ENCODE results near the gene PORCN.

The PORCN gene

DNA sequence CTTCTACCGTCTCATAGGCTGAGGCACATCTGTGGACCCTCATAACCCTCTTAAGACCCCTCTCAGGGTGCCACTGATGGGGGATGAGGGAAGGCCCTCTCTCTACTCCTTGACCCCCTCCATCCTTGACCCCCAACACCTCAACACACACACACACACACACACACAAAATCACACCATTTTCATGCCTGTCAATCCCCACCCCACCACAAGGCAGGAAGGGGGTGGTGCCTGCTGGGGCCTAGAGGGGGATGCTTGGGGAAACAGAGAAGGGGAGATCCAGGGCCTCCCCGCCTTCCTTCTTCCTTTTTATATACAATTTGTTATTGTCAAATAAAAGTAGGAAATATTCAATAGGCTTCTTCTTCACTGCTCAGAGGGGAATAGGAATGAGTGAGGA, 11.7 kb downstream of the PORCN start:
- no peak overlapping the region for H3K27ac ChIP-seq (ENCODE audit: low read depth, low read length, poor library complexity, severe bottlenecking)
- H3K9me3 ChIP-seq (ENCODE audit: low read length): no peaks in the 10 kb centered on the region
- H3K4me2 ChIP-seq (ENCODE audit: low read length): no peak overlapping the region
- no peaks in the 10 kb centered on the region for H3K9me2 ChIP-seq (ENCODE audit: low read depth, low read length)
- TF ChIP-seq EZH2 (IDR thresholded peaks at IDR 0.05; ENCODE audit: borderline replicate concordance, low read length): no peak
- TF ChIP-seq, protein P1, sequence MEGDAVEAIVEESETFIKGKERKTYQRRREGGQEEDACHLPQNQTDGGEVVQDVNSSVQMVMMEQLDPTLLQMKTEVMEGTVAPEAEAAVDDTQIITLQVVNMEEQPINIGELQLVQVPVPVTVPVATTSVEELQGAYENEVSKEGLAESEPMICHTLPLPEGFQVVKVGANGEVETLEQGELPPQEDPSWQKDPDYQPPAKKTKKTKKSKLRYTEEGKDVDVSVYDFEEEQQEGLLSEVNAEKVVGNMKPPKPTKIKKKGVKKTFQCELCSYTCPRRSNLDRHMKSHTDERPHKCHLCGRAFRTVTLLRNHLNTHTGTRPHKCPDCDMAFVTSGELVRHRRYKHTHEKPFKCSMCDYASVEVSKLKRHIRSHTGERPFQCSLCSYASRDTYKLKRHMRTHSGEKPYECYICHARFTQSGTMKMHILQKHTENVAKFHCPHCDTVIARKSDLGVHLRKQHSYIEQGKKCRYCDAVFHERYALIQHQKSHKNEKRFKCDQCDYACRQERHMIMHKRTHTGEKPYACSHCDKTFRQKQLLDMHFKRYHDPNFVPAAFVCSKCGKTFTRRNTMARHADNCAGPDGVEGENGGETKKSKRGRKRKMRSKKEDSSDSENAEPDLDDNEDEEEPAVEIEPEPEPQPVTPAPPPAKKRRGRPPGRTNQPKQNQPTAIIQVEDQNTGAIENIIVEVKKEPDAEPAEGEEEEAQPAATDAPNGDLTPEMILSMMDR (IDR thresholded peaks at IDR 0.05; ENCODE audit: low read length): no peak
- no peaks in the 10 kb centered on the region for H4K20me1 ChIP-seq (ENCODE audit: insufficient read depth, low read length)
- H3K36me3 ChIP-seq (ENCODE audit: insufficient read depth, low read length): peaks cover 17% of the 10 kb centered on the region
- no peak overlapping the region for H2AFZ ChIP-seq (ENCODE audit: low read length)
- no peak overlapping the region for H3K9ac ChIP-seq (ENCODE audit: low read length)
- peaks cover 9% of the 10 kb centered on the region for H3K79me2 ChIP-seq (ENCODE audit: insufficient read depth, low read length)
- H3K4me1 ChIP-seq (ENCODE audit: insufficient read depth, low read length, severe bottlenecking): peaks cover 27% of the 10 kb centered on the region
- H3K4me3 ChIP-seq (ENCODE audit: low read depth, low read length, poor library complexity, severe bottlenecking): no peak overlapping the region
- no peaks in the 10 kb centered on the region for H3F3A ChIP-seq (ENCODE audit: insufficient read depth, low read length)
- no peaks in the 10 kb centered on the region for H3K27me3 ChIP-seq (ENCODE audit: insufficient read depth, low read length)

DNA sequence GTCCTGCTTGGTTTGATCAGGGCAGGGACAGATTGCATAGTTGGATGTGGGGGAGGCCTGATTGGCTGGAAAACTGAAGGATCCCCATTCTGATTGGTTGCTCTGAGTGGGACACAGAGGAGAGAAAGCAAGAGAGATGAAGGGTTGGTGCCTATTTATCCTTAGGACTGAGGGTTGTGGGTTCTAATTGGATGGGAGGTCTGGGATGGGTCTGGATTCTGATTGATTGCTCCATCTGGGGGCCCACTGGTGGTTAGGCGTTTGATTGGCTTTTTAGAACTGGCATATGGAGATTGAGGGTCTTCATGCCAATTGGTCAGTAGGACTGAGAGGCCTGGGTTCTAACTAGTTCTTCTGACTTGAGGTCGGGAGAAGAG, 12.2 kb downstream of the PORCN start:
- H3K9ac ChIP-seq (ENCODE audit: low read length): peak overlapping the region; percentile 71
- no peaks in the 10 kb centered on the region for H3K9me3 ChIP-seq (ENCODE audit: low read length)
- no peaks in the 10 kb centered on the region for H3F3A ChIP-seq (ENCODE audit: insufficient read depth, low read length)
- H3K79me2 ChIP-seq (ENCODE audit: insufficient read depth, low read length): peaks cover 9% of the 10 kb centered on the region
- H3K4me1 ChIP-seq (ENCODE audit: insufficient read depth, low read length, severe bottlenecking): peaks cover 27% of the 10 kb centered on the region
- H4K20me1 ChIP-seq (ENCODE audit: insufficient read depth, low read length): no peaks in the 10 kb centered on the region
- no peaks in the 10 kb centered on the region for H3K27me3 ChIP-seq (ENCODE audit: insufficient read depth, low read length)
- TF ChIP-seq, protein P1 (IDR thresholded peaks at IDR 0.05; ENCODE audit: low read length): no peak
- TF ChIP-seq EZH2 (IDR thresholded peaks at IDR 0.05; ENCODE audit: borderline replicate concordance, low read length): no peak
- no peak overlapping the region for H2AFZ ChIP-seq (ENCODE audit: low read length)
- no peaks in the 10 kb centered on the region for H3K9me2 ChIP-seq (ENCODE audit: low read depth, low read length)
- H3K4me2 ChIP-seq (ENCODE audit: low read length): peak overlapping the region; percentile 91
- H3K4me3 ChIP-seq (ENCODE audit: low read depth, low read length, poor library complexity, severe bottlenecking): peak overlapping the region; percentile 99
- H3K36me3 ChIP-seq (ENCODE audit: insufficient read depth, low read length): peaks cover 21% of the 10 kb centered on the region
- H3K27ac ChIP-seq (ENCODE audit: low read depth, low read length, poor library complexity, severe bottlenecking): peak overlapping the region; percentile 59

DNA sequence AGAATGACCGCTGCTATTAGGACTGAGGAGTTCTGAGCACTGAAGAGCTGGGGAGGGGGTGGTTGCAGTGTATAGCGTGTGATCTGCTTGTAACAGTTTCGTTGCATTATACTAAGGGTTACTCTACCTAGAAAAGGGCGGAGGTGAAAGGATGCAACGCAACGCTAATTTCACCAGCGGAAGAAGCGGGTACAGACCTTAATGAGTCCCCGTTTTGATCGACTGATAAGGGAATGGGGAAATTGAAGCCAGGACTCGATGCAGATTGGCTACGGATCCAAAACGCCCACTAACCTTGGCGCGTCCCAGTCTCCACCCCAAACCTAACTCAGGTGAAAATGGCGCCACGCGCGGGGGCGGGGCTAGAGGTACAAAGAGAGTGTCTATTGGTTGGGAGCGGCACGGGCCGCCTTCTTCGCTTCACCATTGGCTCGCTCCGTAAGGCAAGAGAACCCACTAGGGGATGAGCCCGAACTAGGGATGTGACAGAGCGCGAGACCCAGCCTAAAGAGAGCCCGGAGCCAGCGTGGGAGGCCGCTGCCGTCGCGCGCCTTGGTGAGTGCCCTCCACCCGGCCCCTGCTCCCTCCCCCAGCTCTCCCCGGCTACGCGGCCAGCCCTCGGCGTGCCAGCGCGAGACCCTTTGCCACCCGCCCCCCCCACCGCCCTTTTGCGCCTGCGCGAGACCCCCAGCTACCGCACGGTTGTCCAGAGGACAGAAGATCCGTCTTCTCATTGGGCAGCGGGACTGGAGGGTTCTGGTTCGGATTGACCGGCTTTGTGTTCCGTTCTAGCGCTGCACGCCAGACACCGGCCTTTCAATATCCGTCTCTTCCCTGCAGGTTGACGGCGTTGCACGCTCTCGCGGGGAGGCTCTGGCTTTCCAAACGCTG, 12.8 kb downstream of the PORCN start, which contains the start of gene EBP:
Gene EBP (plus strand): TSS at position 456 of the 891 bp plus-strand sequence. CDS start 1,964 bp downstream, outside the sequence.
- Histone ChIP-seq H3K36me3 (ENCODE audit: insufficient read depth, low read length) (peaks cover 27% of the 10 kb centered on the region), H3K9me3 (ENCODE audit: low read length) (no peaks in the 10 kb centered on the region), H3K27ac (ENCODE audit: low read depth, low read length, poor library complexity, severe bottlenecking) (peak within 1 kb of the TSS; percentile 65), H3F3A (ENCODE audit: insufficient read depth, low read length) (no peaks in the 10 kb centered on the region), H4K20me1 (ENCODE audit: insufficient read depth, low read length) (no peaks in the 10 kb centered on the region), H3K4me2 (ENCODE audit: low read length) (peak within 1 kb of the TSS; percentile 91), H3K27me3 (ENCODE audit: insufficient read depth, low read length) (no peaks in the 10 kb centered on the region), H2AFZ (ENCODE audit: low read length) (no peak within 1 kb of the TSS), H3K4me1 (ENCODE audit: insufficient read depth, low read length, severe bottlenecking) (peaks cover 27% of the 10 kb centered on the region), H3K9ac (ENCODE audit: low read length) (peak within 1 kb of the TSS; percentile 98), H3K79me2 (ENCODE audit: insufficient read depth, low read length) (peaks cover 9% of the 10 kb centered on the region), H3K4me3 (ENCODE audit: low read depth, low read length, poor library complexity, severe bottlenecking) (peak within 1 kb of the TSS; percentile 99), H3K9me2 (ENCODE audit: low read depth, low read length) (no peaks in the 10 kb centered on the region)
- TF ChIP-seq, protein P1 (IDR thresholded peaks at IDR 0.05; ENCODE audit: low read length): no peak
